H9 (cell line): ENCODE measurements around the gene KLHL22. TPM values are rescaled to one million over a fixed set of nuclear protein-coding genes. Genes with fewer than 3 reads are reported as not detected.
"Not testable (repeated sequence)": the region's sequence is repeated elsewhere in the genome, so short reads cannot be mapped to it uniquely, and the experiment has no call there.

Source experiments
- DNase-seq: peaks from one replicate; pipeline ENCODE4 v3.0.0-alpha.2; 2017
- H2AFZ ChIP-seq: one replicate; pipeline ENCODE4 v1.6.1; 2013; ENCODE audit warnings: mild to moderate bottlenecking, low read length, control low read depth, moderate library complexity
- H2AK5ac ChIP-seq: 2 replicates; pipeline ENCODE4 v1.6.1; 2013; ENCODE audit warnings: low read length, control low read depth, mixed read lengths; ENCODE audit not compliant: insufficient read length
- H2BK120ac ChIP-seq: one replicate; pipeline ENCODE4 v1.6.1; 2013; ENCODE audit warnings: low read depth, mild to moderate bottlenecking, low read length, control low read depth, inconsistent platforms; ENCODE audit not compliant: poor library complexity, severe bottlenecking
- H2BK12ac ChIP-seq: 2 replicates; pipeline ENCODE4 v1.6.1; 2013; ENCODE audit warnings: low read length, control low read depth, mixed read lengths, low read depth; ENCODE audit not compliant: insufficient read length
- H2BK15ac ChIP-seq: 2 replicates; pipeline ENCODE4 v1.6.1; 2013; ENCODE audit warnings: low read depth, low read length, control low read depth
- H2BK20ac ChIP-seq: one replicate; pipeline ENCODE4 v1.6.1; 2013; ENCODE audit warnings: low read depth, mild to moderate bottlenecking, low read length, control low read depth, inconsistent platforms; ENCODE audit not compliant: poor library complexity, severe bottlenecking
- H2BK5ac ChIP-seq: 2 replicates; pipeline ENCODE4 v1.6.1; 2013; ENCODE audit warnings: low read length, control low read depth, mixed read lengths; ENCODE audit not compliant: insufficient read length
- H3K14ac ChIP-seq: 2 replicates; pipeline ENCODE4 v1.6.1; 2013; ENCODE audit warnings: low read length, control low read depth; ENCODE audit not compliant: insufficient read depth
- H3K18ac ChIP-seq: 2 replicates; pipeline ENCODE4 v1.6.1; 2013; ENCODE audit warnings: low read depth, mild to moderate bottlenecking, mixed read lengths, low read length, control low read depth; ENCODE audit not compliant: insufficient read length
- H3K23ac ChIP-seq: 2 replicates; pipeline ENCODE4 v1.6.1; 2013; ENCODE audit warnings: low read length, control low read depth, mixed read lengths, low read depth; ENCODE audit not compliant: insufficient read length
- H3K23me2 ChIP-seq: 2 replicates; pipeline ENCODE4 v1.6.1; 2013; ENCODE audit warnings: low read depth, mild to moderate bottlenecking, mixed read lengths, low read length, control low read depth; ENCODE audit not compliant: insufficient read length, poor library complexity, severe bottlenecking
- H3K27ac ChIP-seq: 2 replicates; pipeline ENCODE4 v1.5.1; 2013; ENCODE audit warnings: low read length, control low read depth, mixed read lengths, low read depth; ENCODE audit not compliant: insufficient read length
- H3K27me3 ChIP-seq: 2 replicates; pipeline ENCODE4 v1.6.1; 2013; ENCODE audit warnings: low read length, control low read depth, inconsistent platforms; ENCODE audit not compliant: insufficient read depth
- H3K4ac ChIP-seq: 2 replicates; pipeline ENCODE4 v1.6.1; 2013; ENCODE audit warnings: low read depth, mild to moderate bottlenecking, control low read depth, inconsistent platforms, low read length, moderate library complexity
- H3K4me1 ChIP-seq: 2 replicates; pipeline ENCODE4 v1.6.1; 2013; ENCODE audit warnings: low read length, control low read depth, inconsistent platforms; ENCODE audit not compliant: insufficient read depth
- H3K4me2 ChIP-seq: 2 replicates; pipeline ENCODE4 v1.6.1; 2013; ENCODE audit warnings: low read length, control low read depth, mixed read lengths; ENCODE audit not compliant: insufficient read length, insufficient read depth
- H3K56ac ChIP-seq: 2 replicates; pipeline ENCODE4 v1.6.1; 2013; ENCODE audit warnings: low read depth, mild to moderate bottlenecking, mixed read lengths, low read length, control low read depth; ENCODE audit not compliant: insufficient read length
- H3K79me1 ChIP-seq: 2 replicates; pipeline ENCODE4 v1.6.1; 2013; ENCODE audit warnings: low read depth, mild to moderate bottlenecking, moderate library complexity, low read length, control low read depth, inconsistent platforms; ENCODE audit not compliant: insufficient read depth, poor library complexity, severe bottlenecking
- H3K79me2 ChIP-seq: 2 replicates; pipeline ENCODE4 v1.6.1; 2013; ENCODE audit warnings: low read length, control low read depth, inconsistent platforms; ENCODE audit not compliant: insufficient read depth
- H3K9ac ChIP-seq: 2 replicates; pipeline ENCODE4 v1.6.1; 2013; ENCODE audit warnings: low read length, control low read depth, mixed read lengths; ENCODE audit not compliant: insufficient read length; ENCODE audit errors: extremely low read depth
- H3K9me3 ChIP-seq: one replicate; pipeline ENCODE4 v1.6.1; 2013; ENCODE audit warnings: low read depth, low read length, inconsistent platforms; ENCODE audit not compliant: control insufficient read depth
- H3T11ph ChIP-seq: one replicate; pipeline ENCODE4 v1.6.1; 2013; ENCODE audit warnings: mild to moderate bottlenecking, low read length, control low read depth, inconsistent platforms
- H4K20me1 ChIP-seq: one replicate; pipeline ENCODE4 v1.6.1; 2013; ENCODE audit not compliant: control insufficient read depth, insufficient read length, insufficient read depth
- H4K5ac ChIP-seq: 2 replicates; pipeline ENCODE4 v1.6.1; 2013; ENCODE audit warnings: low read depth, mild to moderate bottlenecking, mixed read lengths, low read length, control low read depth; ENCODE audit not compliant: insufficient read length
- H4K8ac ChIP-seq: replicated peaks from 2 replicates; pipeline ENCODE4 v1.6.1; 2013; ENCODE audit warnings: low read length, control low read depth, mixed read lengths, low read depth; ENCODE audit not compliant: insufficient read length
- H4K91ac ChIP-seq: 2 replicates; pipeline ENCODE4 v1.6.1; 2013; ENCODE audit warnings: low read depth, mild to moderate bottlenecking, moderate library complexity, mixed read lengths, low read length, control low read depth; ENCODE audit not compliant: insufficient read length
- H3K27ac Mint-ChIP-seq, 3 experiments: 2 replicates in 2 of 3; 3 replicates in 1 of 3; pipeline ENCODE4 v1.8.0; 2020 to 2021; ENCODE audit warnings: mixed read lengths in 3 of 3, mild to moderate bottlenecking in 1 of 3, moderate library complexity in 1 of 3
- H3K27me3 Mint-ChIP-seq: 2 replicates; pipeline ENCODE4 v1.8.0; 2021; ENCODE audit warnings: low read depth, mild to moderate bottlenecking, moderate library complexity, mixed read lengths
- H3K36me3 Mint-ChIP-seq, 3 experiments: 2 replicates in 2 of 3; 3 replicates in 1 of 3; pipeline ENCODE4 v1.8.0; 2020 to 2021; ENCODE audit warnings: low read depth in 3 of 3, mixed read lengths in 3 of 3; ENCODE audit not compliant: insufficient read depth in 1 of 3
- H3K4me1 Mint-ChIP-seq, 2 experiments: 2 replicates each; pipeline ENCODE4 v1.8.0; 2020; ENCODE audit warnings: mixed read lengths in 2 of 2
- H3K4me3 Mint-ChIP-seq, 2 experiments: 2 replicates in 1 of 2; 3 replicates in 1 of 2; pipeline ENCODE4 v1.8.0; 2020 to 2021; ENCODE audit warnings: mild to moderate bottlenecking in 2 of 2, mixed read lengths in 2 of 2, moderate library complexity in 1 of 2
- H3K9me3 Mint-ChIP-seq, 2 experiments: 2 replicates in 1 of 2; 3 replicates in 1 of 2; pipeline ENCODE4 v1.8.0; 2020; ENCODE audit warnings: mild to moderate bottlenecking in 2 of 2, mixed read lengths in 2 of 2, moderate library complexity in 1 of 2
- CTCF ChIP-seq: fragments of 200-600 bp; sonication (generic); conservative IDR thresholded peaks from 3 replicates; pipeline ENCODE4 v1.8.0; 2021; ENCODE audit warnings: antibody characterized with exemption, mild to moderate bottlenecking
- WGBS: extraction: QIAGEN DNeasy Blood & Tissue Kit; methylation state at CpG from one replicate; pipeline ENCODE4 v1.1.7; 2013; ENCODE audit warnings: missing lambda C conversion rate, low lambda C conversion rate, mixed read lengths; ENCODE audit not compliant: insufficient read length; ENCODE audit errors: extremely low coverage; 5-methylcytosine and 5-hydroxymethylcytosine counted together
- total RNA-seq: library from RNA; stranded (reverse); gene quantifications from 2 replicates; pipeline ENCODE4 v1.2.1, GENCODE V29; 2021

KLHL22 gene
- total RNA-seq, 1 experiment from 2014 or later = 11.9 TPM

- Histone ChIP-seq H4K8ac (no peak overlapping the region), H3K9me3 (no peaks in the 10 kb centered on the region), H2BK12ac (no peak overlapping the region), H3K23me2 (no peaks in the 10 kb centered on the region), H3K79me1 (no peaks in the 10 kb centered on the region), H3K4ac (no peak overlapping the region), H3K79me2 (no peaks in the 10 kb centered on the region), H4K91ac (no peak overlapping the region), H3K23ac (no peak overlapping the region), H3K27ac (no peak overlapping the region), H3K56ac (no peak overlapping the region), H2BK5ac (no peak overlapping the region), H2BK15ac (no peak overlapping the region), H2BK20ac (no peak overlapping the region), H3K4me1 (no peaks in the 10 kb centered on the region), H4K20me1 (no peaks in the 10 kb centered on the region), H2AK5ac (no peak overlapping the region), H2AFZ (no peak overlapping the region), H3T11ph (no peak overlapping the region), H3K4me2 (no peak overlapping the region), H2BK120ac (no peak overlapping the region), H3K9ac (no peak overlapping the region), H3K14ac (no peak overlapping the region), H3K18ac (no peak overlapping the region), H3K27me3 (no peaks in the 10 kb centered on the region), H4K5ac (no peak overlapping the region)
- H3K27ac Mint-ChIP-seq = no peak overlapping the region; a peak in 1 of 7 replicates
- no peaks in the 10 kb centered on the region for H3K9me3 Mint-ChIP-seq
- H3K4me1 Mint-ChIP-seq = no peaks in the 10 kb centered on the region
- no peak overlapping the region for H3K4me3 Mint-ChIP-seq
- H3K36me3 Mint-ChIP-seq = peaks cover 3 to 15% (median 10%) of the 10 kb centered on the region in 3 experiments; a peak in 5 of 7 replicates
- WGBS = no CpG with 5 or more reads among the region's 9 CpGs
- no peak for DNase-seq
- no peak for TF ChIP-seq CTCF
- H3K27me3 Mint-ChIP-seq = no peaks in the 10 kb centered on the region
Observed at GRCh38 chr22:20471126-20471833, 24.3 kb downstream of the KLHL22 start.

GRCh38 chr22:20470525-20470924 is 25.1 kb downstream of the KLHL22 start:
- H2BK12ac ChIP-seq, H3K9ac ChIP-seq: not testable (repeated sequence)

More at GRCh38 chr22:20470525-20470924, 25.1 kb downstream of the KLHL22 start:
- not testable (repeated sequence) for H3K4ac ChIP-seq, H4K8ac ChIP-seq, H2BK15ac ChIP-seq, H4K5ac ChIP-seq, H3K23ac ChIP-seq, DNase-seq, H3K27ac ChIP-seq, H2BK5ac ChIP-seq, H3K79me2 ChIP-seq, H3K9me3 ChIP-seq, H3K23me2 ChIP-seq, H3T11ph ChIP-seq, H3K4me2 ChIP-seq, H3K79me1 ChIP-seq, H2AFZ ChIP-seq, H3K27me3 ChIP-seq, H3K56ac ChIP-seq, H3K27ac Mint-ChIP-seq, H2BK120ac ChIP-seq, H2AK5ac ChIP-seq, H3K18ac ChIP-seq, H3K14ac ChIP-seq, H4K20me1 ChIP-seq, H3K4me3 Mint-ChIP-seq, H3K9me3 Mint-ChIP-seq, H3K27me3 Mint-ChIP-seq, H2BK20ac ChIP-seq, H3K4me1 ChIP-seq, H3K4me1 Mint-ChIP-seq, H4K91ac ChIP-seq
- WGBS = no CpG with 5 or more reads among the region's 2 CpGs
- H3K36me3 Mint-ChIP-seq = peaks cover 3 to 15% (median 10%) of the 10 kb centered on the region in 3 experiments; a peak in 5 of 7 replicates
